Measurements from ENCODE around the gene NTSR1. TPM values are rescaled to one million over a fixed set of nuclear protein-coding genes. Genes with fewer than 3 reads are reported as not detected.

The NTSR1 gene
- total and polyA plus RNA-seq, 2 of the 13 experiments (the other 11 are each of a cell fraction or from before 2014, with no cell fraction given) = 0.09 to 0.12 TPM

DNA sequence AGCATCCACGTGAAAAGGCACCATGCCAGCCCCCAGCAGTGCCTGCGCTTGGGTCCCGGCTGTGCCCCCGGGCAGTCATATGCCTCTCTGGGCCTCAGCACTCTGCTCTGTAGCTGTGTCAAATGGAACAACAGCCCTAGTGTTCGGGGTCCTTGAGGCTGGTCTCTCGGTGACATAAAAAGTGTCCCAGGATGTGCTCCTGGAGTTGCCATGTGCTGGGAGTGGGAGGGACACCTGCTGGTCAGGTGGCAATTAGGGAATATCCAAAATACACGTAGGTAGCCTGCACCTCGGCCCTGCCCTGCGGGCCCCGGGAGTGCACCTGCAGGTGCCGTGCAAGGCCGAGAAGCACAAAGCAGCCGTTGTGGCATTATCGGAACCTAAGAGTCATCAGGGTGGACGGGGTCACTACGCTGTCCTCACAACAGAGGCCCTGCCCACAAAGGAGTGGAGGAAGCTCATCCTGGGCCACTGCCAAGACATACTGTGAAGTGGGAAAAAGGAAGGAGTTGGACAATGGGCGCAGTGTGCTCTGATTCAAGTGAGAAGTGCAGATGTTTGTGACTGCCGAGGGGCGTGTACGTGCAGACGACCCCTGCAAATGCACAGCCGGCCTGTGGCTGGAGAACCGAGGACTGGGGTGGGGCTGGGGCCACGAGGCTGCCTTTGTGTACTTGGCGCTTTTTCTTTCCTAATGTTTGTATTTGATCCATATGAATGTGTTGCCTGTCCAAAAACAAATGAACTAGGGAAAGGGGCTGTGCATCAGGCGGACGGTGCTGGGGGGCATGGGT is 41.7 kb upstream of the NTSR1 start (continued):
- TF ChIP-seq ZNF549 (CRISPR knock-in tag; IDR thresholded peaks at IDR 0.05) = no peak
- peak; percentile 30; the same call in 1 of the 2 replicates for TF ChIP-seq GPN1 (CRISPR knock-in tag; IDR thresholded peaks at IDR 0.05; ENCODE audit: borderline replicate concordance)
- TF ChIP-seq SMARCE1 (IDR thresholded peaks at IDR 0.05; ENCODE audit: borderline replicate concordance) = no peak
- TF ChIP-seq, protein P1, sequence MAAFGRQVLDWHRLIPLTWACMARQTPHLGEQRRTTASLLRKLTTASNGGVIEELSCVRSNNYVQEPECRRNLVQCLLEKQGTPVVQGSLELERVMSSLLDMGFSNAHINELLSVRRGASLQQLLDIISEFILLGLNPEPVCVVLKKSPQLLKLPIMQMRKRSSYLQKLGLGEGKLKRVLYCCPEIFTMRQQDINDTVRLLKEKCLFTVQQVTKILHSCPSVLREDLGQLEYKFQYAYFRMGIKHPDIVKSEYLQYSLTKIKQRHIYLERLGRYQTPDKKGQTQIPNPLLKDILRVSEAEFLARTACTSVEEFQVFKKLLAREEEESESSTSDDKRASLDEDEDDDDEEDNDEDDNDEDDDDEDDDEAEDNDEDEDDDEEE (CRISPR knock-in tag; IDR thresholded peaks at IDR 0.05) = no peak; the same call in none of the 2 replicates
- TF ChIP-seq RFX5 (IDR thresholded peaks at IDR 0.05; ENCODE audit: low read depth, low read length) = no peak
- TF ChIP-seq ZNF430 (CRISPR knock-in tag; IDR thresholded peaks at IDR 0.05) = peak; percentile 96
- TF ChIP-seq FOSL1 (CRISPR knock-in tag; IDR thresholded peaks at IDR 0.05; ENCODE audit: borderline replicate concordance) = peak; percentile 87; the same call in 1 of the 2 replicates
- TF ChIP-seq, protein P2, sequence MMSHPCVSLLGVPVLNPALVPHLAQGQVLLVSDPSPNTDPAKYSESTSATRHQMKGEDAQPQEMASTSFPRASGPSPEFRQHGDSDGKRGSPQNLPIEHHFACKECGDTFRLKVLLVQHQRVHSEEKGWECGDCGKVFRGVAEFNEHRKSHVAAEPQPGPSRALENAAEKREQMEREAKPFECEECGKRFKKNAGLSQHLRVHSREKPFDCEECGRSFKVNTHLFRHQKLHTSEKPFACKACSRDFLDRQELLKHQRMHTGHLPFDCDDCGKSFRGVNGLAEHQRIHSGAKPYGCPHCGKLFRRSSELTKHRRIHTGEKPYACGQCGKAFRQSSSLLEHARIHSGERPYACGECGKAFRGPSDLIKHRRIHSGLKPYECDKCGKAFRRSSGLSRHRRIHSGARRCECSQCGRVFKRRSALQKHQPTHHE (CRISPR knock-in tag; IDR thresholded peaks at IDR 0.05; ENCODE audit: borderline replicate concordance) = peak; percentile 89; the same call in 1 of the 2 replicates
- TF ChIP-seq TGIF2 (CRISPR knock-in tag; IDR thresholded peaks at IDR 0.05) = peak; percentile 86; the same call in 1 of the 2 replicates
- TF ChIP-seq TBX3 (IDR thresholded peaks at IDR 0.05; ENCODE audit: borderline replicate concordance) = peak; percentile 78
- peak; percentile 78; the same call in 1 of the 2 replicates for TF ChIP-seq SIX4 (CRISPR knock-in tag; IDR thresholded peaks at IDR 0.05)
- peak; percentile 86 for TF ChIP-seq FOXC1 (CRISPR knock-in tag; IDR thresholded peaks at IDR 0.05; ENCODE audit: borderline replicate concordance)
- no peak for TF ChIP-seq MBNL3 (CRISPR knock-in tag; conservative IDR thresholded peaks at IDR 0.05)
- TF ChIP-seq REPIN1 (CRISPR knock-in tag; IDR thresholded peaks at IDR 0.05; ENCODE audit: borderline replicate concordance, low read depth) = peak; percentile 95
- no peak for TF ChIP-seq ZNF615 (CRISPR knock-in tag; IDR thresholded peaks at IDR 0.05; ENCODE audit: borderline replicate concordance)
- peak; percentile 95 for TF ChIP-seq ZNF350 (CRISPR knock-in tag; IDR thresholded peaks at IDR 0.05; ENCODE audit: borderline replicate concordance, low read depth)
- no peak for TF ChIP-seq NONO (IDR thresholded peaks at IDR 0.05)
- peak; percentile 97 for TF ChIP-seq NONO (CRISPR knock-in tag; conservative IDR thresholded peaks at IDR 0.05)
- TF ChIP-seq ZNF556 (CRISPR knock-in tag; IDR thresholded peaks at IDR 0.05; ENCODE audit: borderline replicate concordance) = peak; percentile 76; the same call in 1 of the 2 replicates
- TF ChIP-seq ZNF3 (CRISPR knock-in tag; IDR thresholded peaks at IDR 0.05) = no peak
- TF ChIP-seq, protein P3, sequence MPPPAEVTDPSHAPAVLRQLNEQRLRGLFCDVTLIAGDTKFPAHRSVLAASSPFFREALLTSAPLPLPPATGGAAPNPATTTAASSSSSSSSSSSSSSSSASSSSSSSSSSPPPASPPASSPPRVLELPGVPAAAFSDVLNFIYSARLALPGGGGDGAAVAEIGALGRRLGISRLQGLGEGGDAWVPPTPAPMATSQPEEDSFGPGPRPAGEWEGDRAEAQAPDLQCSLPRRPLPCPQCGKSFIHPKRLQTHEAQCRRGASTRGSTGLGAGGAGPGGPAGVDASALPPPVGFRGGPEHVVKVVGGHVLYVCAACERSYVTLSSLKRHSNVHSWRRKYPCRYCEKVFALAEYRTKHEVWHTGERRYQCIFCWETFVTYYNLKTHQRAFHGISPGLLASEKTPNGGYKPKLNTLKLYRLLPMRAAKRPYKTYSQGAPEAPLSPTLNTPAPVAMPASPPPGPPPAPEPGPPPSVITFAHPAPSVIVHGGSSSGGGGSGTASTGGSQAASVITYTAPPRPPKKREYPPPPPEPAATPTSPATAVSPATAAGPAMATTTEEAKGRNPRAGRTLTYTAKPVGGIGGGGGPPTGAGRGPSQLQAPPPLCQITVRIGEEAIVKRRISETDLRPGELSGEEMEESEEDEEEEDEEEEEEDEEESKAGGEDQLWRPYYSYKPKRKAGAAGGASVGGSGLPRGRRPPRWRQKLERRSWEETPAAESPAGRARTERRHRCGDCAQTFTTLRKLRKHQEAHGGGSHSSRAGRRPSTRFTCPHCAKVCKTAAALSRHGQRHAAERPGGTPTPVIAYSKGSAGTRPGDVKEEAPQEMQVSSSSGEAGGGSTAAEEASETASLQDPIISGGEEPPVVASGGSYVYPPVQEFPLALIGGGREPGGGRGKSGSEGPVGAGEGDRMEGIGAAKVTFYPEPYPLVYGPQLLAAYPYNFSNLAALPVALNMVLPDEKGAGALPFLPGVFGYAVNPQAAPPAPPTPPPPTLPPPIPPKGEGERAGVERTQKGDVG (CRISPR knock-in tag; IDR thresholded peaks at IDR 0.05; ENCODE audit: borderline replicate concordance) = peak; percentile 90
- no peak; the same call in 1 of the 2 replicates for TF ChIP-seq ZNF558 (CRISPR knock-in tag; IDR thresholded peaks at IDR 0.05; ENCODE audit: borderline replicate concordance)
- no peak for TF ChIP-seq NFRKB (IDR thresholded peaks at IDR 0.05)
- peak; percentile 97 for TF ChIP-seq ZNF605 (CRISPR knock-in tag; IDR thresholded peaks at IDR 0.05)
